HepG2 (cell line): ENCODE measurements around the gene ARMC5. TPM values are rescaled to one million over a fixed set of nuclear protein-coding genes. Genes with fewer than 3 reads are reported as not detected.

Experiments used
- BORCS8-MEF2B ChIP-seq: sonication (generic); formaldehyde crosslinking; IDR thresholded peaks from 2 replicates; pipeline ENCODE4 v1.8.0; 2022; ENCODE audit warnings: mild to moderate bottlenecking, missing genetic modification reagents
- ELF4 ChIP-seq: sonication (generic); formaldehyde crosslinking; IDR thresholded peaks from 2 replicates; pipeline ENCODE4 v1.5.0; 2020; ENCODE audit warnings: missing genetic modification reagents, mild to moderate bottlenecking, moderate library complexity, borderline replicate concordance
- GTF3A ChIP-seq: sonication (generic); formaldehyde crosslinking; conservative IDR thresholded peaks from 2 replicates; pipeline ENCODE4 v1.4.0; 2020; ENCODE audit warnings: mild to moderate bottlenecking, missing genetic modification reagents
- KAT7 ChIP-seq: IDR thresholded peaks from 2 replicates; pipeline ENCODE4 v1.6.1; 2018; ENCODE audit warnings: borderline replicate concordance, missing compliant biosample characterization
- KLF11 ChIP-seq: IDR thresholded peaks from 2 replicates; pipeline ENCODE4 v1.6.1; 2016; ENCODE audit warnings: missing compliant biosample characterization
- KLF12 ChIP-seq: sonication (generic); formaldehyde crosslinking; IDR thresholded peaks from 2 replicates; pipeline ENCODE4 v1.4.0; 2020; ENCODE audit warnings: missing genetic modification reagents, borderline replicate concordance
- KLF15 ChIP-seq: sonication (generic); formaldehyde crosslinking; IDR thresholded peaks from 2 replicates; pipeline ENCODE4 v1.8.1; 2023; ENCODE audit warnings: borderline replicate concordance, mild to moderate bottlenecking, inconsistent platforms, missing genetic modification reagents, mixed read lengths
- MXD3 ChIP-seq: IDR thresholded peaks from 2 replicates; pipeline ENCODE4 v1.6.1; 2016; ENCODE audit warnings: mild to moderate bottlenecking, missing biosample characterization, missing genetic modification reagents
- NR2F6 ChIP-seq, 2 experiments: IDR thresholded peaks; 2 replicates each; pipeline ENCODE4 v1.6.1; 2016; ENCODE audit warnings: antibody characterized with exemption in 1 of 2, mild to moderate bottlenecking in 1 of 2
- PAX8 ChIP-seq: sonication (generic); formaldehyde crosslinking; IDR thresholded peaks from 2 replicates; pipeline ENCODE4 v1.8.0; 2022; ENCODE audit warnings: mild to moderate bottlenecking, missing genetic modification reagents, borderline replicate concordance
- REXO4 ChIP-seq: sonication (generic); formaldehyde crosslinking; IDR thresholded peaks from 2 replicates; pipeline ENCODE4 v1.8.0; 2022; ENCODE audit warnings: missing genetic modification reagents, mild to moderate bottlenecking, borderline replicate concordance
- SKIL ChIP-seq: sonication (generic); formaldehyde crosslinking; IDR thresholded peaks from 2 replicates; pipeline ENCODE4 v1.8.0; 2022; ENCODE audit warnings: missing genetic modification reagents, mild to moderate bottlenecking, moderate library complexity, borderline replicate concordance
- SOX5 ChIP-seq: IDR thresholded peaks from 2 replicates; pipeline ENCODE4 v1.6.1; 2016; ENCODE audit warnings: borderline replicate concordance
- SYNCRIP ChIP-seq: fragments of 200-400 bp; formaldehyde crosslinking; IDR thresholded peaks from 2 replicates; pipeline ENCODE4 v1.6.1; 2018; ENCODE audit warnings: mild to moderate bottlenecking, low read depth, low read length; ENCODE audit not compliant: insufficient read depth
- WIZ ChIP-seq: sonication (generic); formaldehyde crosslinking; IDR thresholded peaks from 2 replicates; pipeline ENCODE4 v1.5.1; 2020; ENCODE audit warnings: mild to moderate bottlenecking, missing genetic modification reagents
- ZFP90 ChIP-seq: sonication (generic); formaldehyde crosslinking; IDR thresholded peaks from 2 replicates; pipeline ENCODE4 v1.8.0; 2022; ENCODE audit warnings: missing genetic modification reagents, mild to moderate bottlenecking, inconsistent platforms, borderline replicate concordance
- ZNF18 ChIP-seq: sonication (generic); formaldehyde crosslinking; IDR thresholded peaks from 2 replicates; pipeline ENCODE4 v1.8.0; 2022; ENCODE audit warnings: mild to moderate bottlenecking, missing genetic modification reagents; ENCODE audit not compliant: insufficient replicate concordance
- ZNF205 ChIP-seq: IDR thresholded peaks from 2 replicates; pipeline ENCODE4 v1.6.1; 2018; ENCODE audit warnings: missing biosample characterization, missing genetic modification reagents
- ZNF33A ChIP-seq: sonication (generic); formaldehyde crosslinking; IDR thresholded peaks from 2 replicates; pipeline ENCODE4 v1.5.1; 2020; ENCODE audit warnings: missing genetic modification reagents, mild to moderate bottlenecking, moderate library complexity, borderline replicate concordance
- ZNF350 ChIP-seq: sonication (generic); formaldehyde crosslinking; IDR thresholded peaks from 2 replicates; pipeline ENCODE4 v1.4.0; 2020; ENCODE audit warnings: mild to moderate bottlenecking, low read depth, missing genetic modification reagents, borderline replicate concordance
- ZNF572 ChIP-seq: sonication (generic); formaldehyde crosslinking; IDR thresholded peaks from 2 replicates; pipeline ENCODE4 v1.5.1; 2020; ENCODE audit warnings: mild to moderate bottlenecking, missing genetic modification reagents
- ZNF598 ChIP-seq: sonication (generic); formaldehyde crosslinking; IDR thresholded peaks from 2 replicates; pipeline ENCODE4 v1.5.1; 2020; ENCODE audit warnings: mild to moderate bottlenecking, missing genetic modification reagents, borderline replicate concordance
- ZNF709 ChIP-seq: sonication (generic); formaldehyde crosslinking; IDR thresholded peaks from 2 replicates; pipeline ENCODE4 v1.5.0; 2020; ENCODE audit warnings: mild to moderate bottlenecking, missing genetic modification reagents
- ZNF773 ChIP-seq: sonication (generic); formaldehyde crosslinking; IDR thresholded peaks from 2 replicates; pipeline ENCODE4 v1.4.0; 2020; ENCODE audit warnings: missing genetic modification reagents, borderline replicate concordance
- ZSCAN20 ChIP-seq: sonication (generic); formaldehyde crosslinking; IDR thresholded peaks from 2 replicates; pipeline ENCODE4 v1.4.0; 2020; ENCODE audit warnings: missing genetic modification reagents, mild to moderate bottlenecking, borderline replicate concordance
- polyA plus RNA-seq, 8 experiments: library from polyadenylated mRNA; depleted of rRNA in 3 of 8; stranded (reverse) in 7 of 8; unstranded in 1 of 8; fragments of >200 nt; fragmentation: Illumina TruSeq in 4 of 8; extraction: Trizol in 4 of 8; gene quantifications; 2 replicates each; pipeline versions ENCODE4 v1.2.1 to v1.2.3, GENCODE V29; 2011 to 2016; ENCODE audit warnings: low read depth in 4 of 8, missing spikeins in 1 of 8, mixed read lengths in 1 of 8; ENCODE audit not compliant: insufficient read depth in 1 of 8
- total RNA-seq, 5 experiments: library from RNA; depleted of rRNA; stranded (reverse); fragments of >200 nt; fragmentation: Illumina TruSeq; extraction: Trizol; gene quantifications; 2 replicates each; pipeline ENCODE4 v1.2.3, GENCODE V29; 2016; ENCODE audit warnings: low read depth in 1 of 5

ARMC5 gene
- total and polyA plus RNA-seq, 2 of the 13 experiments (the other 11 are each of a cell fraction or from before 2014, with no cell fraction given), result 10.8 to 22.3 TPM

- peak; percentile 86; the same call in 1 of the 2 replicates for TF ChIP-seq ZSCAN20 (CRISPR knock-in tag)
- TF ChIP-seq ZNF350, result 0 out of 2 replicates have a peak, but pooled peaks have one; percentile 82
- peak; percentile 82 for TF ChIP-seq ZNF205 (CRISPR knock-in tag)
- TF ChIP-seq REXO4 (CRISPR knock-in tag), result no peak
- peak; percentile 98 for TF ChIP-seq ZFP90 (CRISPR knock-in tag)
- peak; percentile 85 for TF ChIP-seq KLF12 (CRISPR knock-in tag)
- no peak for TF ChIP-seq ZNF33A
- no peak for TF ChIP-seq SYNCRIP
- TF ChIP-seq GTF3A, result peak; percentile 84
- 0 out of 2 replicates have a peak, but pooled peaks have one; percentile 23 for TF ChIP-seq SKIL (CRISPR knock-in tag)
- peak; percentile 98 for TF ChIP-seq ELF4 (CRISPR knock-in tag)
- peak; percentile 68; the same call in 1 of the 2 replicates for TF ChIP-seq WIZ (CRISPR knock-in tag)
- no peak for TF ChIP-seq ZNF572 (CRISPR knock-in tag)
- peak; percentile 95 for TF ChIP-seq ZNF773 (CRISPR knock-in tag)
- TF ChIP-seq ZNF598 (CRISPR knock-in tag), result peak; percentile 66
- TF ChIP-seq MXD3 (CRISPR knock-in tag), result peak; percentile 77
- peak; percentile 73 for TF ChIP-seq SOX5 (CRISPR knock-in tag)
- peak; percentile 72; the same call in 1 of the 2 replicates for TF ChIP-seq BORCS8-MEF2B (CRISPR knock-in tag)
- peak; percentile 25; the same call in 1 of the 2 replicates for TF ChIP-seq PAX8 (CRISPR knock-in tag)
- TF ChIP-seq NR2F6 (IDR thresholded peaks at IDR 0.05), result no peak
- TF ChIP-seq NR2F6 (CRISPR knock-in tag; IDR thresholded peaks at IDR 0.05), result peak; percentile 70
- peak; percentile 62 for TF ChIP-seq ZNF18 (CRISPR knock-in tag)
- TF ChIP-seq KAT7 (CRISPR knock-in tag), result peak; percentile 69; the same call in 1 of the 2 replicates
- TF ChIP-seq KLF11, result peak; percentile 87; the same call in 1 of the 2 replicates
- peak; percentile 83; the same call in 1 of the 2 replicates for TF ChIP-seq KLF15 (CRISPR knock-in tag)
- TF ChIP-seq ZNF709 (CRISPR knock-in tag), result peak; percentile 92
Measured at GRCh38 chr16:31458844-31459686, at the start of gene ARMC5 (continued).
